ENCODE measurements around the gene PANK1.

Gene PANK1

DNA sequence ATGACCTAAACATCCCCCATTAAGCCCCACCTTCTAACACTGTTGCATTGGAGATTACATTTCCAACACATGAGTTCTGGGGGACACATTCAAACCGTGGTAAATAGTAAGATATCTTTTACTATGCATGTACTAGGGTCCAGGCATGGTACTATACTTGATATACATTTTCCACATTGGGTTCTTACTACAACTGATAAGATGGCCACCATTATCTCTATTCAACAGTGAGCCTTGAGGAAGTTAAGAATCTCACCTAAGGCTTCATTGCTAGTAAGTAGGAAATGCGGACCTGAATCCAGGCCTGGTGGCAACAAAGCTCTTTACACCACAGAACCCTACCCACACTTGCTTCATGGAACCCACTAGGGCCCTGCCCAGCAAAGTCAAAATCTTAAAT, 5.7 kb downstream of the PANK1 start:
- no peak for TF ChIP-seq CTCF (IDR thresholded peaks at IDR 0.05; ENCODE audit: borderline replicate concordance, insufficient read depth, low read depth, low read length)
- no peak overlapping the region for H3K4me3 ChIP-seq (ENCODE audit: low read depth, low read length)

- no peak for TF ChIP-seq CTCF (IDR thresholded peaks at IDR 0.05; ENCODE audit: borderline replicate concordance, insufficient read depth, low read depth, low read length)
- H3K4me3 ChIP-seq (ENCODE audit: low read depth, low read length), result no peak overlapping the region
These were observed 7.9 kb downstream of the PANK1 start for GRCh38 chr10:89637113-89637512.

DNA sequence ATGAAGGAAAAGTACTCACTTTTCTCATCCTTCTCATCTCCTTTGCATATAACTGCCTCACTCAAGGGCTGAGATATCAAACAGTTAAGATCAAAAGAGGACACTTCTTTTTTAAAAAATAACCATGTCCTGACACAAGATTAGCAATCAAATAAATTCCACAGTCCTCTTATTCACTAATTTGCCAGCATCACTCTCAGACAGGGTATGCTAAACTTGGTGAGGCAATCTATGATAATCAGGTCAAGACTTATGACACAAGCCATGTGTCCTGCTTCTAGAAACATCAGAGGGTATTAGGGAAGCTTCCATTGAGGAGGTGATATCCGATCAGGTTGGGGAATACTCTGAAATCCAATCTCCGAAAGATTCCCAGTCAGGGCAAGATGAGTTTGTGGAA, 10.4 kb downstream of the PANK1 start:
- no peak overlapping the region for H3K4me3 ChIP-seq (ENCODE audit: low read depth, low read length)
- no peak for TF ChIP-seq CTCF (IDR thresholded peaks at IDR 0.05; ENCODE audit: borderline replicate concordance, insufficient read depth, low read depth, low read length)

DNA sequence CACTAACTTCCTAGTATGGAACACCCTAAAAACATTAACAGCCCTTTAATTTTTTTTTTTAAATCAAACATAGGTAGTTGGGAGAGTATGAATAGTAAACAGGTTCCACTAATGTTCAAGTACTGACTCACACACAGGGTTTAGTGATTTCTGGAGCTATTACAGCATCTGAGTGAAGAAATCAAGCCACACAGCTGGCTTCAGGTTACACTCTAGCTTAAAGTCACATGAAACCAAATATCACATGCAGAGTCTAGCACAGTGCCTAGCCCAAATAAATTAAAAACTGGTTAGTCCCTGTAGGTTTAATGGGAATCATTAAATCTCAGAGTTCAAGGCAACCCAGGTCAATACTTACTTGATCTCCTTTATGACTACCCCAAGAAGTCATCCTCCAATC, 11.6 kb downstream of the PANK1 start:
- TF ChIP-seq CTCF (IDR thresholded peaks at IDR 0.05; ENCODE audit: borderline replicate concordance, insufficient read depth, low read depth, low read length), result no peak
- H3K4me3 ChIP-seq (ENCODE audit: low read depth, low read length), result no peak overlapping the region

DNA sequence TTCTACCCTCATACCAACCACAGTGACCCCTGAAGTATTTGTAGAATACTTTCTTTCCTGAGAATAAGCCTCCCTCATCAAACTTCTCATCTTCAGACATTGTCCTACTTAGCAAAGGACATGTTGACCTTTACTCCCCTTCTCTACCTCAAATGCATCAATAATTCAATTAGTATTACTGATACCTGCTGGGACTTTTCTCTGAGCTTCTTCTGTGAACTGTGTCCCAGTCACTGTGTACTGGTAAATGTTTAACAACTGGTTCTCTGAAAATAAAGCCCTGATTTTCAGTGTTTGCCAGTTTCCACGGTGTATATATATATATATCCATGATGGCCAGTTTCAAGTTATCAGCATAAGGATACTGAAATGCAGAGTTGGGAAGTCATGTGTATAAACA, 12.2 kb downstream of the PANK1 start:
- no peak for TF ChIP-seq CTCF (IDR thresholded peaks at IDR 0.05; ENCODE audit: borderline replicate concordance, insufficient read depth, low read depth, low read length)
- no peak overlapping the region for H3K4me3 ChIP-seq (ENCODE audit: low read depth, low read length)

GRCh38 chr10:89627830-89628229, 17.2 kb downstream of the PANK1 start:
- H3K4me3 ChIP-seq (ENCODE audit: low read depth, low read length), result no peak overlapping the region
- TF ChIP-seq CTCF (IDR thresholded peaks at IDR 0.05; ENCODE audit: borderline replicate concordance, insufficient read depth, low read depth, low read length), result no peak

DNA sequence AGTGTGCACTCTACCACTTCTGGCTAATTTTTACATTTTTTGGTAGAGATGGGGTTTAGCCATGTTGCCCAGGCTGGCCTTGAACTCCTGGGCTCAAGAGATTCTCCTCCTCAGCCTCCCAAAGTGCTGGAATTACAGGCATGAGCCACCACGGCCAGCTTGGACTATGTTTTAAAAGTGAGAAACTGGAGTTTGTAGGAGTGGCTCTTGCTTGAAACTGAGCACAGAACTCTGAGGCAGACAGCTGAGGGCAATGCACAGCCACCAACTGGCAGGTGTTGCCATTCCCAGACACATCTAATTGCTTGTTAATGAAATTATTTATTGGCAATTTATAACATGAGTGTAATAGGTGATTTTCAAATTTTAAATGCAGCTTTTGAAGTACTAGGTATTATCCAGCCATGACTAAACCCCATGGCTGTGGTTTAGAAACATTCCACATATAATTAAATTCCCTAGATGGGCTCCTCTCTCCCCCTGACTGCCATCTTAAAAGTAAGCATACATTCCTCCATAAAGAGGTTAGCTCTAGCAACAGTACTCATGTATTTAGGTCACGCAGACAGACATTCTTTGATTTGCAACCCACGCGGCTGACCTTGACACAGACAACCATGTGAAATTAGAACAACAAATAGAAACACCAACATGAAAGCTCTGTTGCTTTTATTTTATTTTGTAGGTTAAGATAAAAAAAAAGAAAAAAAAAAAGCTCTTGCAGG, 19.8 kb downstream of the PANK1 start:
- H3K4me3 ChIP-seq (ENCODE audit: low read depth, low read length), result no peak overlapping the region
- TF ChIP-seq CTCF (IDR thresholded peaks at IDR 0.05; ENCODE audit: borderline replicate concordance, insufficient read depth, low read depth, low read length), result no peak

Data from GM12875 (cell line).